OCI-LY1 (cell line): ENCODE measurements around the gene CYP2E1.

ENCODE experiments used
- EZH2 ChIP-seq: fragments of 200-600 bp; sonication (generic), shearing (Covaris generic); IDR thresholded peaks from 2 replicates; pipeline ENCODE4 v1.8.0; 2017; ENCODE audit warnings: borderline replicate concordance, mixed run types, mild to moderate bottlenecking, antibody characterized with exemption, low read length, moderate library complexity, mixed read lengths
- TF ChIP-seq, protein P1 (sequence below): fragments of 200-600 bp; sonication (generic), shearing (Covaris generic); IDR thresholded peaks from 2 replicates; pipeline ENCODE4 v1.5.1; 2017; ENCODE audit warnings: mild to moderate bottlenecking, antibody characterized with exemption, low read length, moderate library complexity, mixed read lengths

DNA sequence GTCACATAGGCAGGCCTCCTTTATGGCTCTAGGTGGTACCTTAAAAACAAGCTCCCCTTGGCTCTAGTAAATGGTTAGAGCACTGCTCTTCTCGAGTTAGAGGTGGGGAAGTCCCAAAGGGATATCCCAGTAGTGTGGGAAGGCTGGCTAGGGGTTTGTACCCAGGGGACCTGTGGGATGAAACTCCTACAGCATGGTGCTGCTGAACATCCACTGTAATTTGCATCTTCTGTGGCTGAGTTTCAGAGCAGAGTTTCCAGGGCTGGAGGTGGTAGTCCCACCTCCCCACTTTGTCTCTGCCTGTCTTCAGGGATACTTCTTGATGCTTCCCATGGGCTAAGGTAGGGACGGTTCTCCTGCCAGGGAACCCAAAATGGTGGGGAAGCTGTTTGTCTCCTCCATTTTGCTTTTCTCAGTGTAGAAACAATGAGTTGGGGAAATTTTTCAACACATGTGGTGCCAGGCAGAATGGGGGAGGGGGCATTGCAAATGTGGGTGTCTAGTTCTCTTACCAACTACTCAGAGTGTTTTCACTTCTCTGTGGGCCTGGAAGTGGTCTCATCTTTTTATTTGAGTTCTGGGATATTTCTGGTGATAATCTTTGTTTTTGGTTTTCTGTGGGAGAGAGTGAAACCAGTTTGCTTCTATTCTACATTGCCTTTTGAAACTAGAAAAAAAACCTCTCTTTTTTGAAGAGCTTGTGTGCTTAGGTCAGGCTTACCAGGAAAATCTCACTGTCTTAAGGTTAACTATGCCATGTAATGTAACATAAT is 37.2 kb upstream of the CYP2E1 start:
- TF ChIP-seq, protein P1, sequence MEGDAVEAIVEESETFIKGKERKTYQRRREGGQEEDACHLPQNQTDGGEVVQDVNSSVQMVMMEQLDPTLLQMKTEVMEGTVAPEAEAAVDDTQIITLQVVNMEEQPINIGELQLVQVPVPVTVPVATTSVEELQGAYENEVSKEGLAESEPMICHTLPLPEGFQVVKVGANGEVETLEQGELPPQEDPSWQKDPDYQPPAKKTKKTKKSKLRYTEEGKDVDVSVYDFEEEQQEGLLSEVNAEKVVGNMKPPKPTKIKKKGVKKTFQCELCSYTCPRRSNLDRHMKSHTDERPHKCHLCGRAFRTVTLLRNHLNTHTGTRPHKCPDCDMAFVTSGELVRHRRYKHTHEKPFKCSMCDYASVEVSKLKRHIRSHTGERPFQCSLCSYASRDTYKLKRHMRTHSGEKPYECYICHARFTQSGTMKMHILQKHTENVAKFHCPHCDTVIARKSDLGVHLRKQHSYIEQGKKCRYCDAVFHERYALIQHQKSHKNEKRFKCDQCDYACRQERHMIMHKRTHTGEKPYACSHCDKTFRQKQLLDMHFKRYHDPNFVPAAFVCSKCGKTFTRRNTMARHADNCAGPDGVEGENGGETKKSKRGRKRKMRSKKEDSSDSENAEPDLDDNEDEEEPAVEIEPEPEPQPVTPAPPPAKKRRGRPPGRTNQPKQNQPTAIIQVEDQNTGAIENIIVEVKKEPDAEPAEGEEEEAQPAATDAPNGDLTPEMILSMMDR, result no peak
- no peak for TF ChIP-seq EZH2
